Fibroblast of the aortic adventitia (primary cell): ENCODE measurements around the gene TRAPPC14. TPM values are rescaled to one million over a fixed set of nuclear protein-coding genes. Genes with fewer than 3 reads are reported as not detected.
A peak's percentile ranks its signal among the peaks of the same experiment; 100 is the strongest.
"Not testable (repeated sequence)": the region's sequence is repeated elsewhere in the genome, so short reads cannot be mapped to it uniquely, and the experiment has no call there.

Experiments
- DNase-seq: peaks from one replicate; pipeline ENCODE4 v3.0.0-alpha.2; 2010; ENCODE audit warnings: low read depth
- H3K4me3 ChIP-seq: 2 replicates; pipeline ENCODE4 v1.5.1; 2011; ENCODE audit warnings: low read depth, mild to moderate bottlenecking, control low read depth, low read length, moderate library complexity
- CTCF ChIP-seq: IDR thresholded peaks from 2 replicates; pipeline ENCODE4 v1.5.1; 2011; ENCODE audit warnings: mild to moderate bottlenecking, low read length, control low read depth, inconsistent platforms; ENCODE audit not compliant: insufficient read depth
- total RNA-seq: library from RNA; depleted of rRNA; stranded (reverse); fragments of >200 nt; gene quantifications from 2 replicates; pipeline ENCODE4 v1.2.3, GENCODE V29; 2012; ENCODE audit warnings: low replicate concordance

Gene TRAPPC14
- total RNA-seq, 1 donor = 10.0 TPM

GRCh38 chr7:100137851-100138760, 20.4 kb downstream of the TRAPPC14 start:
- no peak for TF ChIP-seq CTCF
- no peak for DNase-seq
- no peak overlapping the region for H3K4me3 ChIP-seq

GRCh38 chr7:100132697-100133151, 25.8 kb downstream of the TRAPPC14 start:
- no peak overlapping the region for H3K4me3 ChIP-seq
- DNase-seq = peak; percentile 76
- TF ChIP-seq CTCF = peak; percentile 96

- DNase-seq = no peak
These were observed 26.4 kb downstream of the TRAPPC14 start for GRCh38 chr7:100132126-100132525.

GRCh38 chr7:100130608-100131453, 27.7 kb downstream of the TRAPPC14 start:
- no peak overlapping the region for H3K4me3 ChIP-seq
- peak; percentile 87 for TF ChIP-seq CTCF
- DNase-seq = peak; percentile 55

More at GRCh38 chr7:100132126-100132525, 26.4 kb downstream of the TRAPPC14 start:
- TF ChIP-seq CTCF = no peak
- H3K4me3 ChIP-seq = no peak overlapping the region

GRCh38 chr7:100130220-100130607, 28.3 kb downstream of the TRAPPC14 start:
- H3K4me3 ChIP-seq, DNase-seq: not testable (repeated sequence)

GRCh38 chr7:100128637-100128963, 29.9 kb downstream of the TRAPPC14 start:
- no peak for DNase-seq
- no peak overlapping the region for H3K4me3 ChIP-seq
- TF ChIP-seq CTCF = no peak
